Keratinocyte (primary cell): ENCODE results near the gene NAT10. TPM values are rescaled to one million over a fixed set of nuclear protein-coding genes. Genes with fewer than 3 reads are reported as not detected.

Source experiments
- DNase-seq: peaks from one replicate; pipeline ENCODE4 v3.0.0-alpha.2; 2011; ENCODE audit warnings: low read depth, missing footprints, low spot score
- FAIRE-seq: peaks from 2 replicates; lab custom pipeline; 2011; peaks lifted over from hg19 to GRCh38; lab: Jason Lieb, UNC
- H2AFZ ChIP-seq: 2 replicates; pipeline ENCODE4 v1.6.0; 2012; ENCODE audit warnings: low read length, control low read depth, inconsistent platforms; ENCODE audit not compliant: control insufficient read depth
- H3K27ac ChIP-seq: 2 replicates; pipeline ENCODE4 v1.5.1; 2011; ENCODE audit warnings: low read length; ENCODE audit not compliant: control insufficient read depth, insufficient read depth
- H3K27me3 ChIP-seq: 3 replicates; pipeline ENCODE4 v1.6.0; 2011; ENCODE audit warnings: low read length; ENCODE audit not compliant: control insufficient read depth, insufficient read depth; ENCODE audit errors: extremely low read depth
- H3K36me3 ChIP-seq, 2 experiments: 2 replicates in 1 of 2; 3 replicates in 1 of 2; pipeline ENCODE4 v1.5.1; 2011; ENCODE audit warnings: low read length in 2 of 2, mild to moderate bottlenecking in 1 of 2; ENCODE audit not compliant: control insufficient read depth in 2 of 2, insufficient read depth in 2 of 2; ENCODE audit errors: extremely low read depth in 1 of 2
- H3K4me1 ChIP-seq: 3 replicates; pipeline ENCODE4 v1.5.1; 2011; ENCODE audit warnings: low read length; ENCODE audit not compliant: control insufficient read depth, insufficient read depth; ENCODE audit errors: extremely low read depth
- H3K4me2 ChIP-seq: 3 replicates; pipeline ENCODE4 v1.6.0; 2011; ENCODE audit warnings: low read depth, low read length; ENCODE audit not compliant: control insufficient read depth, insufficient read depth; ENCODE audit errors: extremely low read depth
- H3K4me3 ChIP-seq, 3 experiments: fragments of 200-600 bp in 1 of 3; sonication (generic) in 1 of 3; 2 replicates in 2 of 3; 3 replicates in 1 of 3; pipeline ENCODE4 v1.5.1; 2011 to 2016; ENCODE audit warnings: low read length in 3 of 3, mild to moderate bottlenecking in 3 of 3, control low read depth in 2 of 3, inconsistent platforms in 1 of 3, low read depth in 1 of 3, mixed read lengths in 1 of 3, mixed run types in 1 of 3, moderate library complexity in 1 of 3; ENCODE audit not compliant: control insufficient read depth in 2 of 3, insufficient read depth in 2 of 3; ENCODE audit errors: extremely low read depth in 1 of 3
- H3K79me2 ChIP-seq: 2 replicates; pipeline ENCODE4 v1.6.0; 2012; ENCODE audit warnings: low read length; ENCODE audit not compliant: control insufficient read depth, insufficient read depth
- H3K9ac ChIP-seq: 3 replicates; pipeline ENCODE4 v1.6.0; 2011; ENCODE audit warnings: low read length; ENCODE audit not compliant: control insufficient read depth, insufficient read depth; ENCODE audit errors: extremely low read depth
- H3K9me1 ChIP-seq: 3 replicates; pipeline ENCODE4 v1.6.0; 2011; ENCODE audit warnings: low read length; ENCODE audit not compliant: control insufficient read depth, insufficient read depth; ENCODE audit errors: extremely low read depth
- H3K9me3 ChIP-seq: 2 replicates; pipeline ENCODE4 v1.5.1; 2012; ENCODE audit warnings: low read depth, low read length; ENCODE audit not compliant: control insufficient read depth
- H4K20me1 ChIP-seq: 3 replicates; pipeline ENCODE4 v1.6.0; 2011; ENCODE audit warnings: low read length; ENCODE audit not compliant: control insufficient read depth, insufficient read depth; ENCODE audit errors: extremely low read depth
- CTCF ChIP-seq, 3 experiments: IDR thresholded peaks in 1 of 3; conservative IDR thresholded peaks in 1 of 3; optimal IDR thresholded peaks in 1 of 3; 2 replicates in 2 of 3; 3 replicates in 1 of 3; pipeline versions ENCODE3 to v1.5.1; 2011; ENCODE audit warnings: low read length in 3 of 3, mild to moderate bottlenecking in 3 of 3, moderate library complexity in 2 of 3, control low read depth in 1 of 3, inconsistent platforms in 1 of 3; ENCODE audit not compliant: insufficient read depth in 2 of 3; ENCODE audit errors: extremely low read depth in 1 of 3
- EZH2 ChIP-seq: IDR thresholded peaks from one replicate; pipeline ENCODE4 v1.6.1; 2012; ENCODE audit warnings: inconsistent platforms, mild to moderate bottlenecking, low read length, moderate library complexity
- dilution Hi-C: fragments of 300-500 bp; cut with MboI; formaldehyde crosslinking; loops from one replicate; pipeline ENCODE4 v1.7.0; 2020; ENCODE audit warnings: low sequenced_read_pairs; ENCODE audit not compliant: extremely low pct_ligation_motif_present
- polyA plus RNA-seq, 5 experiments: library from polyadenylated mRNA; depleted of rRNA in 3 of 5; stranded (reverse) in 3 of 5; stranded (forward) in 1 of 5; unstranded in 1 of 5; fragments of >200 nt; gene quantifications; 1 replicate in 1 of 5; 2 replicates in 3 of 5; 3 replicates in 1 of 5; pipeline versions ENCODE4 v1.2.1 to v1.2.3, GENCODE V29; 2011 to 2012; ENCODE audit warnings: missing spikeins in 2 of 5, low read depth in 1 of 5, low replicate concordance in 1 of 5

Gene NAT10
- polyA plus RNA-seq, 1 donor (not counting 4 experiments of a cell fraction or from before 2014, with no cell fraction given) = 44.0 TPM

- DNase-seq = no peak
- Histone ChIP-seq H3K79me2 (no peaks in the 10 kb centered on the region), H3K27me3 (no peaks in the 10 kb centered on the region), H3K4me2 (peak overlapping the region; percentile 30), H3K9me3 (no peaks in the 10 kb centered on the region), H3K9me1 (no peaks in the 10 kb centered on the region), H3K4me3 (no peak overlapping the region), H3K9ac (no peak overlapping the region), H3K36me3 (no peaks in the 10 kb centered on the region), H4K20me1 (no peaks in the 10 kb centered on the region), H3K27ac (no peak overlapping the region), H3K4me1 (peaks cover 12% of the 10 kb centered on the region), H2AFZ (peak overlapping the region; percentile 7)
- dilution Hi-C loops = no loop called here
- FAIRE-seq = peak; percentile 58
- TF ChIP-seq EZH2 (no peak), CTCF (optimal IDR thresholded peaks at IDR 0.05 in 1 of 3, IDR thresholded peaks at IDR 0.05 in 1 of 3, conservative IDR thresholded peaks at IDR 0.05 in 1 of 3; ENCODE audit: extremely low read depth in 1 of 3, insufficient read depth in 2 of 3, low read length in 3 of 3) (no peak)
Observed at GRCh38 chr11:34185926-34186841, 80.8 kb downstream of the NAT10 start.

- no peak overlapping the region for H3K4me3 ChIP-seq
- H3K27me3 ChIP-seq = no peaks in the 10 kb centered on the region
- H2AFZ ChIP-seq = no peak overlapping the region
- no peak overlapping the region for H3K4me2 ChIP-seq
- dilution Hi-C loops = no loop called here
- no peaks in the 10 kb centered on the region for H3K36me3 ChIP-seq
- H3K9me3 ChIP-seq = no peaks in the 10 kb centered on the region
- FAIRE-seq (no peak), DNase-seq (no peak)
- H3K79me2 ChIP-seq = no peaks in the 10 kb centered on the region
- H3K9me1 ChIP-seq = peaks cover 3% of the 10 kb centered on the region
- TF ChIP-seq EZH2 (no peak), CTCF (optimal IDR thresholded peaks at IDR 0.05 in 1 of 3, IDR thresholded peaks at IDR 0.05 in 1 of 3, conservative IDR thresholded peaks at IDR 0.05 in 1 of 3; ENCODE audit: extremely low read depth in 1 of 3, insufficient read depth in 2 of 3, low read length in 3 of 3) (no peak)
- no peaks in the 10 kb centered on the region for H4K20me1 ChIP-seq
- no peak overlapping the region for H3K27ac ChIP-seq
- H3K4me1 ChIP-seq = peaks cover 23% of the 10 kb centered on the region
- no peak overlapping the region for H3K9ac ChIP-seq
Observed at GRCh38 chr11:34188181-34188580, 82.8 kb downstream of the NAT10 start.
